HG03378 (cell line): ENCODE results near the gene CHODL.

ENCODE experiments used
- ATAC-seq: cut with Tn5 transposase; IDR thresholded peaks from one replicate; pipeline ENCODE4 v1.9.1; 2021; ENCODE audit warnings: mild to moderate bottlenecking, moderate library complexity; ENCODE audit not compliant: unreplicated experiment

CHODL gene

GRCh38 chr21:18285379-18285778 is 40.7 kb downstream of the CHODL start:
- no peak for ATAC-seq

- no peak for ATAC-seq
Observed at GRCh38 chr21:18289876-18290275, 45.2 kb downstream of the CHODL start.

- no peak for ATAC-seq
Observed at GRCh38 chr21:18294100-18294499, 49.5 kb downstream of the CHODL start.

GRCh38 chr21:18298228-18298627 is 53.6 kb downstream of the CHODL start:
- ATAC-seq: no peak
